Stomach smooth muscle (tissue), 2 donors: ENCODE data around the gene TMCO6.

ENCODE experiments used
- H3K27ac ChIP-seq: one replicate; pipeline ENCODE4 v1.7.0; 2013; ENCODE audit warnings: mild to moderate bottlenecking, low read length, inconsistent platforms
- H3K27me3 ChIP-seq, 2 donors: one replicate each; pipeline ENCODE4 v1.7.0; 2013; ENCODE audit warnings: low read length in 2 of 2; ENCODE audit not compliant: insufficient read depth in 2 of 2, control insufficient read depth in 1 of 2
- H3K36me3 ChIP-seq, 2 donors: one replicate each; pipeline ENCODE4 v1.7.0; 2013; ENCODE audit warnings: low read length in 2 of 2; ENCODE audit not compliant: control insufficient read depth in 2 of 2, insufficient read depth in 2 of 2
- H3K4me1 ChIP-seq: one replicate; pipeline ENCODE4 v1.7.0; 2013; ENCODE audit warnings: low read length; ENCODE audit not compliant: control insufficient read depth, insufficient read depth
- H3K4me3 ChIP-seq, 2 donors: one replicate each; pipeline ENCODE4 v1.7.0; 2013; ENCODE audit warnings: low read length in 2 of 2
- H3K9ac ChIP-seq, 2 donors: one replicate each; pipeline ENCODE4 v1.7.0; 2013; ENCODE audit warnings: low read length in 2 of 2, mild to moderate bottlenecking in 1 of 2
- H3K9me3 ChIP-seq, 2 donors: one replicate each; pipeline ENCODE4 v1.7.0; 2013; ENCODE audit warnings: low read length in 2 of 2; ENCODE audit not compliant: control insufficient read depth in 2 of 2
- donor health status: healthy.
- donor health status: Pancreatic carcinoma.

The TMCO6 gene

DNA sequence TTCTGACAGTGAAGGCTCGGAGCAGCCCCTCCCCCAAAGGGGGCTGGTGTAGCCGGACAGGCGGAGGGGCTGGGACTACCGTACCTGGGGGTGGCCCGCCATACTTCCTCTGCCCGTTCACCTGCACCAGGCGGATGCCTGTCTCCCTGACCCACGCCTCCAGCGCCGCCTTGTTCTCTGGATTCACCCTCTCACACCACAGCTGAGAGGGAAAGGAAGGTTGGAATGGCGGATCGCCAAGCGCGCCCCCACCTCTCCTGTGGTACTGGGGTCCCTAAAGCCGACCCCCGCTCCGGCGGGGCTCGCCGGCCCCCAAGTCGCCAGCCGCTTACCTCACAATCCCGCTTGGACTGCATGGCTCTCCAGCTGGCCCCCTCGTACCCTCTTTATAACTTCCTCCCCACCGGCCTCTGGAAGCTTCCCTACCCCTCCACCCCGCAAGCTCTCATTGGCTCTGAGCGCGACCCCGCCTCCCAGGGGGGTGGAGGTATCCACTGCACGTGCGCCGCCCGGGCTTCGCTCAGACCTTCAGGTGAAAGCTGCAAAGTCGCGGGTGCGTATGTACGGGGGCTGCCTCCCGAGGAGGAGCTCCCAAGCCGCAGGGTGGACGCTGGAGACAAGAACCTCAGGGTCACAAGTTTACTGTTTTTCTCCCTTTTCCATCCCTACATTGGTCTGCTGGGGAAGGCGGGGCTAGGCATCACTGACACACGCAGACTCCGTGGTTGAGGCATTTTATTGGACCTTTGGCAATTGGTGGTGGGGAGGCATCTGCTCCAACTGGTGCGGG is 34.1 kb downstream of the TMCO6 start, which contains the start of gene DND1:
TSS of gene DND1 (minus strand) at position 390 of the 790 bp plus-strand sequence. CDS start at position 356, 34 bp downstream.
- no peaks in the 10 kb centered on the region for H3K9me3 ChIP-seq
- H3K4me1 ChIP-seq: no peaks in the 10 kb centered on the region
- H3K27ac ChIP-seq: no peak within 1 kb of the TSS
- H3K9ac ChIP-seq: no peak within 1 kb of the TSS
- H3K27me3 ChIP-seq: no peaks in the 10 kb centered on the region
- peaks cover 39 to 48% of the 10 kb centered on the region in 2 donors for H3K36me3 ChIP-seq
- H3K4me3 ChIP-seq: peak within 1 kb of the TSS in 1 of 2 donors; percentile 44

DNA sequence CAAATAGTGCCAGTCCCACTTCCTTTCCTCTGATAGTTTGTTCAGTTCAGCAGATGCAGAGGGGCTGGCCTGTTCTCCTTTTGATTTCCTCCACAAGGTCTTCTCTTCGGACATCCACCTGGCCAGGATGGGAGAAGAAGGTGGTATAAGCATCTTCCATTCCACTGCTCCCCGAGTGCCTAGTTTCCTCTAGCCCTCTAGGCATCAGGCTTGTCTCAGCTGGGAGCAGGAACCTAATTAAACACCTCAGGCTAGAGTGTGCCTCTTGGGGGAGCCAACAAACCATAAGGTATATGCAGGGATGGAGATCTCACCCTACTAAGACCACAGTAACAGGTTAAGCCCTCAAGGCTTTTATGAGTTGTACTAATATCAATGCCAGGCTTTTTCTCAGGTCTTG is 35.0 kb downstream of the TMCO6 start:
- Histone ChIP-seq H3K36me3 (peaks cover 31 to 44% of the 10 kb centered on the region in 2 donors), H3K9ac (no peak overlapping the region), H3K9me3 (no peaks in the 10 kb centered on the region), H3K4me1 (no peaks in the 10 kb centered on the region), H3K4me3 (no peak overlapping the region), H3K27ac (no peak overlapping the region), H3K27me3 (no peaks in the 10 kb centered on the region)

DNA sequence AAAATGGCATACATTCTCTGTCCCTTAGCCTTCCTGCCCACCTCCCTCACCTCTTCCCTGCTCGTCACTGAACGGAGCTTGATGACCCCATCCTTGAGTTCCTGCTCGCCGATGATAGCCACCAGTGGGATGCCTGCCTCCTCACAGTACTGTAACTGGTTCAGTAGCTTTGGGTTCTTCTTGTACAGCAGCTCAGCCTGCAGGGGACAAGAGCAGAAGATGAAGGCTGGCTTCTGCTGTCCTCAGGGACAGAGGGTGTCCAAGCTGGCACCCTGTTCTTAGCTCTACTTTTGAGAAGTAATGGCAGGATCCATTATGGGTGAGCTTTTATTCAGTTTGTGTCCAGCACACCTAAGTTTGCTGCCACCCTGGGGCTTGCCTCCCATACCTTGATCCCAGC is 35.4 kb downstream of the TMCO6 start:
- Histone ChIP-seq H3K9me3 (no peaks in the 10 kb centered on the region), H3K9ac (no peak overlapping the region), H3K27me3 (no peaks in the 10 kb centered on the region), H3K4me1 (no peaks in the 10 kb centered on the region), H3K36me3 (peaks cover 32 to 44% of the 10 kb centered on the region in 2 donors), H3K4me3 (no peak overlapping the region), H3K27ac (no peak overlapping the region)

DNA sequence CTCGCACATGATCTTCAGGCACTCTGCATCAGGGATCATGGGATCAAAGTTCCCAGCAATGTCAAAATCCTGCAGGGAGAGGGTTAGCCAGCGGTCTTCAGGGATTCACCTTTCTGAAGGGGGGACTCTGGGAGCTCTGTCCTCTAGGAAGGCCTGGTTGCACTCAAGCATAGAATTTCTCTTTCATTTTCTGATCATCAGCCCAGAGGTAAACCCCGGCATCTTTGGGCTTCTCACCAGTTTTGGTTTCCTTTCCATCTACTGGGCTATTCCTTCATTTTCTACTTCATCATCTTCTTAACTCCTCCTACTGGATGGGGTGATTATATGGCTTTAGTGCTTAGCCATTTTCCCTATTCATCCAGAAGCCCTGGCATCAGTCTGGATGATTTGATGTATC is 38.7 kb downstream of the TMCO6 start:
- H3K4me1 ChIP-seq: no peaks in the 10 kb centered on the region

DNA sequence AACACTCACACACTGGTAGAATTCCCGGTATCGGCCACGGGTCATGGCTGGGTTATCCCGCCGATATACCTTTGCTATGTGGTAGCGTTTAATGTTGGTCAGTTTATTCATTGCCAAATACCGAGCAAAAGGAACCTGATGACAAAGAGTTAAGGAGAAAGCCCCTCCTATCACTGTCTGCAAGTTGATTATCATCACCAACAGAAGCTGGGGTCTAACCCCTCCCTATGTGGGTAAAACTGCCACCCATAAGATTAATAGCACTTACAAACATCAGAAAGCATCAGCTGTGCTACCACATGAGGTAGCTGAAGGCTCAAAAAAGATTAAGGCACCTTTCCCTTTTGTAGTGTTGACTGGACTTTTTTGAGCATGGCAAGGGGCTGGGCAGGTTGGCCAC is 39.7 kb downstream of the TMCO6 start:
- Histone ChIP-seq H3K4me1 (no peaks in the 10 kb centered on the region), H3K27ac (no peak overlapping the region), H3K4me3 (no peak overlapping the region), H3K9ac (no peak overlapping the region), H3K36me3 (peaks cover 48 to 59% of the 10 kb centered on the region in 2 donors), H3K27me3 (no peaks in the 10 kb centered on the region), H3K9me3 (no peaks in the 10 kb centered on the region)

More for the DNA sequence above, 38.7 kb downstream of the TMCO6 start:
- H3K27me3 ChIP-seq: no peaks in the 10 kb centered on the region
- H3K9ac ChIP-seq: no peak overlapping the region
- peaks cover 42 to 59% of the 10 kb centered on the region in 2 donors for H3K36me3 ChIP-seq
- H3K9me3 ChIP-seq: no peaks in the 10 kb centered on the region
- no peak overlapping the region for H3K27ac ChIP-seq
- H3K4me3 ChIP-seq: no peak overlapping the region

DNA sequence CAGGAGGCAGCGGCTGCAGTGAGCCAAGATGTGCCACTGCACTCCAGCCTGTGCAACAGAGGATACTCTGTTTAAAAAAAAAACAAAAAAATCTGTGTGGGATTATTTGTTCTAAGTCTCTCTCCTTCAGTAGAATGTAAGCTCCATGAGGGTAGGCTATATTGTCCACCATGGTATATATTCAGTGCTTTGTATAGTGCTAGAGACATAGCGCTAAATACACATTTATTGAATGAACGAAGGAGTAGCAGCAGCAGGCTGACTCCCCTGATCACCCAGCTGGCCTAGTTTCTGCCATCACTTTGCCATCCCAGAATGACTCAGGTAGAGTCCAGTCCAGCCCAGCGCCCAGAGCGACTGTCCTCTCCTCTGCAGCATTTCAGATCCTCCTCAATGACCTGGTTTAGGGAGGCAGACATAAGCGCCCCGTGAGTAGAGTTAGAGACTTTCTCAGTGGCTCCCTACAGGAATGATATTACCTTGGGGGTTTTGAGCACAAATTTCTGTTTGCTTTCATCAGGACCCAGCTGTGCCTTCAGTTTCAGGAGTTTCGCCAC is 51.2 kb downstream of the TMCO6 start:
- H3K9ac ChIP-seq: peak overlapping the region; percentile 81 to 91
- H3K4me1 ChIP-seq: peaks cover 17% of the 10 kb centered on the region
- H3K27me3 ChIP-seq: no peaks in the 10 kb centered on the region
- no peaks in the 10 kb centered on the region for H3K9me3 ChIP-seq
- H3K27ac ChIP-seq: peak overlapping the region; percentile 69
- peaks cover 14% of the 10 kb centered on the region in 2 donors for H3K36me3 ChIP-seq
- H3K4me3 ChIP-seq: peak overlapping the region; percentile 81 to 98

DNA sequence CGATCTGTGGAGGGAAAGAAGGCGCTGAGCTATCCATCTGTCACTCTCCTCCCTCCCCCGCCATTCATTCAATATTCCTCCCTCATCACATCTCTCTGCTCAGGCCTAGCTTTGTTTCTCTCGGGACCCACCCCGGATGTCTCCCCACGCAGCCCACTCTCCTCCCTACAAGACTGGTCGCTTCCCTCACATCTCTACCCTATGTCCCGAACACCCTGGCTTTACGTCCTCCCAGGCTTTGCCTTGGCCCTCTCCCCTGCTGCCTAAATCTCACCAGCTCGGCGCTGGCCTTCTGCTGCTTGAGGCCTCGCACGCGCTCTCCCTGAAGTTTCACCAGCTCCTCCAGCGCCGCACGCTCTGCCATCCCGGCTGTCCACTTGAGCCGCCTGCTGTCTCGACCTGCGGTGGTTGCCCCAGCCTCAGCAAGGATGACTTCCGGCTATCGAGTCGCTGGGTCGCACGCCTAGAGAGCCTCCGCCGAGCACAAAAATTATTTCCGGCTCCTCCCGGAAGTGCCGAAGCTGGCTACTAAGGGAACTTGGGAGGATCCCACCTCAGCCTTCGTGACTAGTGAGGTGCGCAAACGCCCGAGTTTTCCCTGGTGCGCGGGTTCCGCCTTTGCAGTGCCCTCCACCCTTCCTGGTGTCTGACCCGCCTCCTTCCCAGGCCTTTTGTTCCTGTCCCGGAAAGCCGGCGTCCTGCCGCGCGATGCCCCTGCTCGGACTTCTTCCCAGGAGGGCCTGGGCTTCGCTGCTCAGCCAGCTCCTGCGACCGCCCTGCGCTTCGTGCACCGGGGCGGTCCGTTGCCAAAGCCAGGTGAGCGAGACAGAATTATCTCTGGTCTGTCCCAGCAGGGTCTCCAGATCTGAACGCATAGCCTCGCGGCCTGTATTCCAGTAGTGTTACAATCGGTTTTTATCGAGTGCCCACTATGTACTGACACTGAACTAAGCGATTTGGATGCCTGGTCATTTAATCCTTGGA is 52.0 kb downstream of the TMCO6 start, which contains the start of the genes HARS1 and HARS2:
TSS of gene HARS1 (minus strand) at position 430 of the 984 bp plus-strand sequence. CDS start at position 364, 66 bp downstream.
TSS of gene HARS2 (plus strand) at position 515 of the 984 bp plus-strand sequence. CDS start at position 709, 194 bp downstream.
- H3K27ac ChIP-seq: peak within 1 kb of the TSS; percentile 69
- H3K27me3 ChIP-seq: no peaks in the 10 kb centered on the region
- peaks cover 21 to 22% of the 10 kb centered on the region in 2 donors for H3K36me3 ChIP-seq
- peaks cover 17% of the 10 kb centered on the region for H3K4me1 ChIP-seq
- H3K4me3 ChIP-seq: peak within 1 kb of the TSS; percentile 81 to 98
- no peaks in the 10 kb centered on the region for H3K9me3 ChIP-seq
- H3K9ac ChIP-seq: peak within 1 kb of the TSS; percentile 81 to 91

DNA sequence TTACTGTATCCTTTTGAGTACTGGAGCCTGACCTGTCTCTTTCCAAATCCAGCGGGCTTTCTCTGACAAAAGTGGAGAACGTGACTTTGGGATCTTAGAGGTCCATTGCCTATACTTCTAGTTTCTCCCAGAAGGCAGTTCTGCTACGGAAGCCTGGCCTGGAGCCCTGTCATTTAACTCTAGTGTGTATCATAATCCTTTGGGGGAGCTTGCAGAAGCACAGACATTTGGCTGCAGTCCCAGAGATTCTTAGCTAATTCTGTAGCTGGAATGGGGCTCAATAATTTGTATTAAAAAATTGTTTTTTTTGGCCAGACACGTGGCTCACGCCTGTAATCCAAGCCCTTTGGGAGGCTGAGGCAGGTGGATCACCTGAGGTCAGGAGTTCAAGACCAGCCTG is 55.0 kb downstream of the TMCO6 start:
- Histone ChIP-seq H3K9me3 (no peaks in the 10 kb centered on the region), H3K4me3 (no peak overlapping the region), H3K27ac (no peak overlapping the region), H3K9ac (no peak overlapping the region), H3K4me1 (peaks cover 17% of the 10 kb centered on the region), H3K27me3 (no peaks in the 10 kb centered on the region), H3K36me3 (peaks cover 43 to 50% of the 10 kb centered on the region in 2 donors)
